ENCODE measurements around the gene SLC35D2. TPM values are rescaled to one million over a fixed set of nuclear protein-coding genes. Genes with fewer than 3 reads are reported as not detected.

The SLC35D2 gene
- total and polyA plus RNA-seq, 8 donors: 13.9 to 27.5 (median 21.2) TPM

DNA sequence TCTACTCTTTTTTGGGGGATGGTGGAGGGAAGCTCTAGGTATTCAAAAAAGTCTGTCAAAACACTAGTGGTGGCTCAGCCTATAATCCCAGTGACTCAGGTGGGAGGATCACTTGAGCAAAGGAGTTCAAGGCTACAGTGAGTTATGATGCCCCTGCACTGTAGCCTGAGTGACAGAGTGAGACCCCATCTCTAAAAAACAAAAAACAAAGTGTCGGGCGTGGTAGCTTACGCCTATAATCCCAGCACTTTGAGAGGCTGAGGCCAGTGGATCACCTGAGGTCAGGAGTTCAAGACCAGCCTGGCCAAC is 15.8 kb upstream of the SLC35D2 start:
- no peak for DNase-seq
- WGBS, 2 donors: 96 to 98% methylated on average over 3 of the region's 3 CpGs
- H3K36me3 ChIP-seq: no peaks in the 10 kb centered on the region
- TF ChIP-seq, protein P1, sequence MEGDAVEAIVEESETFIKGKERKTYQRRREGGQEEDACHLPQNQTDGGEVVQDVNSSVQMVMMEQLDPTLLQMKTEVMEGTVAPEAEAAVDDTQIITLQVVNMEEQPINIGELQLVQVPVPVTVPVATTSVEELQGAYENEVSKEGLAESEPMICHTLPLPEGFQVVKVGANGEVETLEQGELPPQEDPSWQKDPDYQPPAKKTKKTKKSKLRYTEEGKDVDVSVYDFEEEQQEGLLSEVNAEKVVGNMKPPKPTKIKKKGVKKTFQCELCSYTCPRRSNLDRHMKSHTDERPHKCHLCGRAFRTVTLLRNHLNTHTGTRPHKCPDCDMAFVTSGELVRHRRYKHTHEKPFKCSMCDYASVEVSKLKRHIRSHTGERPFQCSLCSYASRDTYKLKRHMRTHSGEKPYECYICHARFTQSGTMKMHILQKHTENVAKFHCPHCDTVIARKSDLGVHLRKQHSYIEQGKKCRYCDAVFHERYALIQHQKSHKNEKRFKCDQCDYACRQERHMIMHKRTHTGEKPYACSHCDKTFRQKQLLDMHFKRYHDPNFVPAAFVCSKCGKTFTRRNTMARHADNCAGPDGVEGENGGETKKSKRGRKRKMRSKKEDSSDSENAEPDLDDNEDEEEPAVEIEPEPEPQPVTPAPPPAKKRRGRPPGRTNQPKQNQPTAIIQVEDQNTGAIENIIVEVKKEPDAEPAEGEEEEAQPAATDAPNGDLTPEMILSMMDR (IDR thresholded peaks at IDR 0.05): no peak
- no peaks in the 10 kb centered on the region for H3K27me3 ChIP-seq
- H3K4me3 ChIP-seq: no peak overlapping the region
- intact Hi-C loops (cut with DNase I): no loop called here
- H3K4me1 ChIP-seq: no peaks in the 10 kb centered on the region
- no peaks in the 10 kb centered on the region for H3K9me3 ChIP-seq
- H3K27ac ChIP-seq: no peak overlapping the region
- no peak for FAIRE-seq
- no peak for ATAC-seq

DNA sequence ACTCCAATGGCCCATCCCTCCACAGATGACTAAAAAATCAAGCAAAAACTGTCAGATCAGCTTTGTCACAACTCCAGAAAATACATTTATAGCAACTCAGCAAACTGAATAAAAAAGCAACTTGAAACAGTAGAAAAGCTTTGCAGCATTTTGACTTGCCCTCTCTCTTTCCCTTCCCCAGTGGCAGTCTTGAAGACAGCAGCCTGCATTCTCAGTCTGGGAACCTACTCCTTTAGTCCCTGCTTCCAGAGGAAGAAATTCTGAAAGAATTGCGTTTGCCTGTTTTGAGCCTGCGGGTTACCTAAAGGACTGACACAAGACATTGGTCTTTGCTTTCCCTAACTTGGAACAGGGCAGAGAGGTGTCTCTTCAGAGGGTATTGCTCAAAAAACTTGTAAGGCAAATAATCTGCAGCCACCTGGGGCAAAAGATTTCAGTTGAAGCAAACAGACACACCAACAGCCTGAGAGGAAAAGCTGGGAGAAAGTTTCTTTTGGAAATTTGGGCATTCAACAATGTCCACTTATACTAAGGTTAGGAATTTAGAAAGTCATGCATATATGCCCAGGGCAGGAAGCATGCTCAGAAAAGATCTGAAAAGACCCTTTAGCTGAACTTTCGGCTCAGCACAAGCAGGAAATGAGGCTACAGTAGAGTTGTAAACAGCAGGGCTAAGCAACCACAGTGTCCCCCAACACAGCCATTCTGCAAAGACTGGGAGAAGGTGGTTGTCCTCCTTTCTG is 15.2 kb upstream of the SLC35D2 start:
- intact Hi-C loops (cut with DNase I): no loop called here
- Histone ChIP-seq H3K36me3 (no peaks in the 10 kb centered on the region), H3K9me3 (no peaks in the 10 kb centered on the region), H3K27me3 (no peaks in the 10 kb centered on the region), H3K4me1 (no peaks in the 10 kb centered on the region), H3K4me3 (no peak overlapping the region), H3K27ac (no peak overlapping the region)
- TF ChIP-seq, protein P1 (IDR thresholded peaks at IDR 0.05): no peak
- FAIRE-seq (no peak), DNase-seq (no peak), ATAC-seq (no peak)
- WGBS, 2 donors: 81 to 84% methylated on average over 3 of the region's 3 CpGs

DNA sequence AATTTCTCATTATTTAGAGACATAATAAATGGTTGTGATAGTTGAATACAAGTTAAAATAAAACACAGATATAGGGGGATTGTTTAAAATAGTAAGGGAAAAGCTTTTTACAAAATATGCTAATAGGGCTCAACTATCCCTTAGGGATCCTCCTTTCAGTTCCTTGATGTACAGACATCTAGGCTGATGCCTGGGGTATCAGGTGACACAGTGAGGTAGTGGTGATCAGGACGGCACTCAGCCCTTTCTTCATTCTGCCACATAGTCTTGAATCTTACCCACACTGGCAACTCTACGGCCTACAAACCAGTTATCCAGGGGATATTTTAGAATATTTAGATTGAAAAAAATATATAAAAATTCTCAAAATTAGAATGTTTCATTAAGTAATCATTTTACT is 12.5 kb upstream of the SLC35D2 start:
- DNase-seq (no peak), FAIRE-seq (no peak), ATAC-seq (no peak)
- no peak overlapping the region for H3K4me3 ChIP-seq
- no peaks in the 10 kb centered on the region for H3K27me3 ChIP-seq
- TF ChIP-seq, protein P1 (IDR thresholded peaks at IDR 0.05): no peak
- H3K27ac ChIP-seq: no peak overlapping the region
- peaks cover 5 to 10% (median 5%) of the 10 kb centered on the region in 3 donors for H3K4me1 ChIP-seq
- WGBS, 2 donors: 92 to 94% methylated on average over 2 of the region's 2 CpGs
- H3K36me3 ChIP-seq: no peaks in the 10 kb centered on the region
- intact Hi-C loops (cut with DNase I): no loop called here
- H3K9me3 ChIP-seq: no peaks in the 10 kb centered on the region

DNA sequence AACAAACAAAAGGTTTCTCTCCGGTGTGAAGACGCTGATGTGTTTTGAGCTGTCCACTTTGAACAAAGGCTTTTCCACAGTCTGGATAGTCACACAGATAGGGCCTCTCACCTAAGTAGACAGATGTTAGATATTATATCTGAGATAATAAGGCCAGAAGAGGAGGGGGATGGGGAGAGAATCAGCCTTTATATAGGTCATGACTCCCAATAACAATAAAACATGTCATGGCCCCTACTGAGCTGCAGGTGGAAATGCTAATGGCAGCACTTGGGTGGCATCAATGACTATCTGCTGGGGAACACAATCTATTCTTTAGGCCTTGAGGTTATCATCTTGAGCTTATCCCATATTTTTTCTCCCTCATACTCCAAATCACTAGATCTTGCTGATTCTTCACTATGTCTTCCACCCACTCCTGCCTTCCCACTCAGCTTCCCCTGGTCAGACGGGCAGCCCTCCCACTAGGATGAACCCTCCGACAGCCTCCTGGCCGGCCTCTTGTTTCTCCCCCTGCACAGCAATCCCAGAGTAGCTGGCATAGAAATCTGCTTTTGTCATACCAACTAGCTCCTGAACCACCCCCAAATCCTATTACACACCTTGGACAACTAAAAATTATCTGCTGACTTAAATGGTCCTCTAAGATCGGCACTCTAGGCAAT is 11.5 kb upstream of the SLC35D2 start:
- no peak overlapping the region for H3K27ac ChIP-seq
- ATAC-seq (no peak), FAIRE-seq (no peak), DNase-seq (no peak)
- H3K9me3 ChIP-seq: no peaks in the 10 kb centered on the region
- H3K4me1 ChIP-seq: peaks cover 5 to 14% (median 5%) of the 10 kb centered on the region in 3 donors
- 95 to 96% methylated on average over 6 of the region's 6 CpGs for WGBS, 2 donors
- H3K36me3 ChIP-seq: no peaks in the 10 kb centered on the region
- intact Hi-C loops (cut with DNase I): no loop called here
- no peak overlapping the region for H3K4me3 ChIP-seq
- TF ChIP-seq, protein P1 (IDR thresholded peaks at IDR 0.05): no peak
- H3K27me3 ChIP-seq: no peaks in the 10 kb centered on the region

DNA sequence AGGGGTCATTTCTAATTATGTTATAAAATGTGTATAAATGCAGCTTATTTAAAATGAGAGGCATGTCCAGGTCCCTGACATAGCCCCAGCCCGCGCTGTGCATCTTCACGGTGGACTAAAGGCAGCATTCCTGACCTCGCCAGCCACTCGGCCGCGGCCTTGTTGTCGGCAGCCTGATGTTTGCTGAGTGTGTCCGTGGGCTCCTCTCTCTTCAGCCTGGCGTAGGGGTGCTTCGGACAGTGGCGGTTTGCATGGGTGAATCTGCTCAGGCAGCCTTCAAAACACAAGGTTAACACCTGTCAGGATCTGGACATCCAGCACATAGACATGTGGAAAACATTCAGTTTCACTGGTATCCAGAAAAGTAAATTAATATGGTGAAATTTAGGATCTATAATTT is 8.8 kb upstream of the SLC35D2 start:
- ATAC-seq (no peak), FAIRE-seq (no peak), DNase-seq (no peak)
- intact Hi-C loops (cut with DNase I): no loop called here
- H3K4me1 ChIP-seq: peaks cover 5 to 14% (median 5%) of the 10 kb centered on the region in 3 donors
- H3K27ac ChIP-seq: no peak overlapping the region
- H3K27me3 ChIP-seq: no peaks in the 10 kb centered on the region
- H3K36me3 ChIP-seq: no peaks in the 10 kb centered on the region
- WGBS, 2 donors: 95 to 98% methylated on average over 12 of the region's 12 CpGs
- H3K4me3 ChIP-seq: no peak overlapping the region
- H3K9me3 ChIP-seq: no peaks in the 10 kb centered on the region
- TF ChIP-seq, protein P1 (IDR thresholded peaks at IDR 0.05): no peak

All from pancreas (tissue), 10 donors.